Stimulated activated CD4-positive, alpha-beta T cell treated with anti-CD3 and anti-CD28 coated beads, Interleukin-1b, Interleukin-23, amount 100 ng/mL, for 4 hours (primary cell): ENCODE results near the gene BICRAL.
"Not testable (repeated sequence)": the region's sequence is repeated elsewhere in the genome, so short reads cannot be mapped to it uniquely, and the experiment has no call there.

ENCODE experiments used
- DNase-seq, 2 donors: peaks; one replicate each; pipeline ENCODE4 v3.0.0-alpha.2; 2020; ENCODE audit warnings: low read depth in 2 of 2

The BICRAL gene

GRCh38 chr6:42894041-42894828 lies 112.4 kb downstream of the BICRAL start:
- DNase-seq, result not testable (repeated sequence)

GRCh38 chr6:42896178-42896719 lies 114.4 kb downstream of the BICRAL start:
- no peak for DNase-seq

GRCh38 chr6:42898891-42899361 lies 117.1 kb downstream of the BICRAL start:
- DNase-seq, result peak; percentile 39 to 78

GRCh38 chr6:42899871-42900270 lies 118.0 kb downstream of the BICRAL start:
- no peak for DNase-seq

GRCh38 chr6:42901538-42901957 lies 119.7 kb downstream of the BICRAL start:
- DNase-seq, result peak; percentile 35 to 69

- not testable (repeated sequence) for DNase-seq
These were observed 120.8 kb downstream of the BICRAL start for GRCh38 chr6:42902429-42903263.

GRCh38 chr6:42904467-42904866 lies 122.6 kb downstream of the BICRAL start:
- DNase-seq, result no peak

GRCh38 chr6:42907336-42907735 lies 125.5 kb downstream of the BICRAL start:
- DNase-seq, result no peak

- DNase-seq, result no peak
These were observed 128.0 kb downstream of the BICRAL start for GRCh38 chr6:42909835-42910234.

GRCh38 chr6:42911171-42912021 lies 129.5 kb downstream of the BICRAL start:
- DNase-seq, result no peak

GRCh38 chr6:42914546-42914945 lies 132.7 kb downstream of the BICRAL start:
- DNase-seq, result no peak

GRCh38 chr6:42915732-42916131 lies 133.9 kb downstream of the BICRAL start, which contains the start of gene PTCRA:
Gene PTCRA (plus strand): TSS chr6:42916053. CDS start chr6:42916070, 17 bp downstream.
- DNase-seq, result no peak

GRCh38 chr6:42916288-42916687 lies 134.4 kb downstream of the BICRAL start:
- no peak for DNase-seq
